Urothelium cell line (cell line): ENCODE measurements around the gene CRIP2.

Experiments
- DNase-seq: peaks from one replicate; pipeline ENCODE4 v3.0.0; 2011; ENCODE audit warnings: low spot score, mixed read lengths
- FAIRE-seq: peaks from 2 replicates; lab custom pipeline; 2011; peaks lifted over from hg19 to GRCh38; lab: Jason Lieb, UNC

The CRIP2 gene

DNA sequence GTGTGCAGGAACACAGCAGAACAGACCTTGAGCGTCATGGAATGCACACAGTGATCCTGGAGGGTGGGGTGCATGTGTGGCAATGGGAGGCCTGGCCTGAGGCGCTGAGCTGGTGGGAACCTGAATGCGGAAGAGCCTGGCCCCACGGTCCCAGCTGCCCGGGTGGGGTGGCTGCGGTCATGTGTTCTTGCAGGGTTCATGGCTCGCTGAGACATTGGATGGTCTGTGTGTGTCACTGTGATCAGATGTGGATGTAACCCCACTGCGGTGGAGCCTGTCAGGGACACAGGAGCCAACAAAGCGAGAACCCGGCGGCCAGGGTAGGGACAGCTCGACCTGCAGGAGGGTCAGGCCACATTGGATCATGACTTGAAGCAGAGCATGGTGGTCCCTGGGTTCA is 31.8 kb upstream of the CRIP2 start:
- FAIRE-seq (no peak), DNase-seq (no peak)

- FAIRE-seq (no peak), DNase-seq (no peak)
Observed at GRCh38 chr14:105444859-105445258, 29.8 kb upstream of the CRIP2 start.

GRCh38 chr14:105445290-105445689 is 29.3 kb upstream of the CRIP2 start:
- no peak for FAIRE-seq
- no peak for DNase-seq

DNA sequence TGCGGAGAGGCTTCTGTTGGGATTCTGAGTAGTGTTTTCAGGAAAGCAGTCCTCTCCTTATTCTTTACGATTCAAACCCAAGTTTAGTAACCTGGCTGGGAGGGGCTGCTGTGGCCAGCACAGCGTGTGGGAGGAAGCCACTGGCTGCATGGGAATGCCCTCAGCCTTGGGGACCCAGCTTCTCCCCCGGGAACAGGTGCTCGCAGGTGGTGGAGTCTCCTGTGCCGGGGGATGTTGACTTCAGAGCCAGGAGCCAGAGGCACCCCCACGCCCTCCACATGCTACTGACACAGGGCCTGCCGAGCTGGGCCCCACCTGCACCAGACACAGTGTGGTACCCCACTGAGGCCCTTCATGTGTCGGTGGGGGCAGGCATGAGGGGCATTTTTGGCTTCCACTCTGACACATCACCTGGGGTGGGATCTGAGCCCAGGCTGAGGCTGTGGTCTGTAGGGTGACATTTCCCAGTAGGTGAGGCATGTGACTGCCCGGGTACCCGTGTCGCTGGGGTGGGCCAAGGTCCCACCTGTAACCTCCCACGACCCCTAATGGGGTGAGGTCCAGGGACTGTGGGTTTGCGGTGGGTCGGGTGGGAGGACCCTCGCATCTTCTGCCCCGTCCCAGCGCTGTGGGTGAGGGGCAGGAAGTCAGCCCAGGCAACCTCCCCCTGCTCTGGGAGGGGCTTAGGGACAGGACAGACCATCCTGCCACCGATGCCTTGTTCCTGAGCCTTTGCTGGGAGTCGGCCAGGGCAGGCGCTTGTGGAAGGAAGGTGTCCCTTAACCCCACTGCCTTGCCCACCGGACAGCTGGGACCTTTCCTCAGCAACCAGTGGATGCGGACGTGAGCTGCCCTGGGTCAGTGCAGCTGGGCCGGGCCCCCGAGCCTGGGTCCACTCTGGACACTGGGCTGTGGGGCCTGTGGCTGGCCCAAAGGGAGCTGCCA is 28.4 kb upstream of the CRIP2 start:
- FAIRE-seq (no peak), DNase-seq (no peak)

GRCh38 chr14:105446971-105447370 is 27.6 kb upstream of the CRIP2 start:
- FAIRE-seq = no peak
- no peak for DNase-seq

DNA sequence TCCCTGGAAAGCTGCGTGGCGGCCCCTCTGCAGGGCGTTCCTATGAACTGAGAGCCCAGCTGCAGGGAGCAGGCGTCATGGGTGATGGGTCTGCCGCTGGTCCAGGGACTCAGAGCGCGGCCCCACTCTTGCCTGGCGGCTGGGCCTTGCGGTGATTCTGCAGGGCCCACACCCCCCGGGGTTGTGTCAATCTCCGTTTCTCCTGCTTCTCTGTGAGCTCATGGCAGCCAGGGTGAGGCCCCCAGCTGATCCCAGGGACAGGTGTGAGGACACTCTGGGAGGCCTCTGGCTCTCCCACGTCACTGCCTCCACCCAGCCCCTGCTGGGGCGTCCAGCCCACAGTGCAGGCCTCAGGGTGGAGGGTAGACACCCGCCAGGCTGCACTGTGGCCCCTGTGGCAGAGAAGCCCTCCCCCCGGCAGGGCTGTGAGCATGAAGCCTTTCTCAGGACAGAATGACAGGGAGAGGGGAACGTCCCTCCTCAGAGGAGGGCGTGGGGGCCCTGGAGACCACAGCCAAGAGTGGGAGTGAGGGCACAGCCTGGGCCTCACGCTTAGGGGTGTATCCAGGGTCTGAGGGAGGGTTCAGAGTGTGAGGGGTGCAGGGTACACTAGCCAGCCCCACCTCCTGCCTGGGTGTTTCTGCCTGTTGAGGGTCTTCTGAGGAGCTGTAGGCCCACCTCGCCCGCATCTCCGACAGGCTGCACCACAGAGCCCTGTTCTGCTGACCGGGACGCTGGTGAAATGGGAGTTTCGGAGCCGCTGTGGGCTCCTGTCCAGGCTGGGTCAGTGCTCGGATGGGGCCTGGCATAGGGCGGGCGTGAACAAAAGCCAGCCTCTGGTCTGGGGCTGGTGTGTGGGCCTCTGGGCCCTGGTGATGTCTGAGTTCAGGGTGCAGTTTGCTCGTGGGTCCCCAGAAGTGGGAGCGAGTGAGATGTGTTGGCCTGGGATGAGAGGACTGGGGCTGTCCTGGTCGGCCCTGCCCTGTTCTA is 26.7 kb upstream of the CRIP2 start:
- no peak for FAIRE-seq
- no peak for DNase-seq

- DNase-seq (peak; percentile 61), FAIRE-seq (no peak)
Observed at GRCh38 chr14:105448706-105449111, 25.9 kb upstream of the CRIP2 start.

DNA sequence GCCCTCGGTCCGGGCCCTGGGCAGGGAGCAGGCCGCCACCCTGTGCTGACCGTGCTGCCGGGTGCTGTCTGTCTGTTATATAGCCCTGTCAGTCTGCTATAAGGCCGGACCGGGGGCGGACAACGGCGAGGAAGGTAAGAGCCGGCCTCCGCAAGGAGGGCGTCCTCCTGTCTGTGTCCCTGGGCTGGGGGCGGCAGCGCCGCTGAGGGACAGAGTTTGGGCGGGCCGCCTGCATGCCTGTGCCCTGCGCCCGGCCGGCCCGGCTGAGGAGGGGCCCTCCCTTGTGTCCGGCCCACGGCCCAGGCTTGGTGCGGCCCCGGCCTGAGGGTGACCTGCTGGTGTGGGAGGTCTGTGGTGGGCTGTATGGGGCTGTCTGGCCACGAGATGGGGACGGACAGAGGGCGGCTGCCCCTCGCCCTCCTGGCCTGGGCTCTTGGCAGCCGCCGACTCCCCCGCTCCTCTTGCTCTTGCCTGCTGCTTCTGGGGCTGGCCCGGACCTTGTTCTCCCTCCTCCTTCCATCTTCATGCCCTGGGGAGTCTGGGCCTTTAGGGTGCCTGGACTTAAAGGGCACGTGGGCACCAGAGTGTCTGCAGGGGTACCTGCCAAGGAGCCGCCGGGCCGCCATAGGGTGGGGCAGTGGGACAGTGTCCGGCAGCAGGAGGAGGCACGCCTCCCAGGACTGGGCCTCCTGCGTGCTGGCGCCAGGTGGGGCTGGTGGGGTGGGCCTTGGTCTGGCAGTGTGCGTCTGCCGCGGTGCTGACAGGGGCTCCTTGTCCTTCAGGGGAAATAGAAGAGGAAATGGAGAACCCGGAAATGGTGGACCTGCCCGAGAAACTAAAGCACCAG is 25.1 kb upstream of the CRIP2 start:
- DNase-seq (no peak), FAIRE-seq (no peak)

DNA sequence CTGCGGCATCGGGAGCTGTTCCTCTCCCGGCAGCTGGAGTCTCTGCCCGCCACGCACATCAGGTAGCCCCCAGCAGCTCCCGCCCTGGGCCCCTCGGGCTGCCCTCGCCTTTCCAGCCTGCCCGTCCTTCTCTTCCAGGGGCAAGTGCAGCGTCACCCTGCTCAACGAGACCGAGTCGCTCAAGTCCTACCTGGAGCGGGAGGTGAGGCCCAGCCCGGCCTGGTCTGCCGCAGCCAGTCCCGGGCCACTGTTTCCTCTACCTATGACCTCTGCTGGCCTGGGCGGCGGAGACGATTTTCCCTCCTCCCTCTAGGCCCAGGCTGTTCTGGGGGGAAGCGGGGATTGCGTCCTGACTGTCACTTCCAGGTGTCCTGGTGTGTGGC is 24.5 kb upstream of the CRIP2 start:
- FAIRE-seq (no peak), DNase-seq (no peak)

- FAIRE-seq = no peak
- no peak for DNase-seq
Observed at GRCh38 chr14:105450864-105451720, 23.5 kb upstream of the CRIP2 start.

DNA sequence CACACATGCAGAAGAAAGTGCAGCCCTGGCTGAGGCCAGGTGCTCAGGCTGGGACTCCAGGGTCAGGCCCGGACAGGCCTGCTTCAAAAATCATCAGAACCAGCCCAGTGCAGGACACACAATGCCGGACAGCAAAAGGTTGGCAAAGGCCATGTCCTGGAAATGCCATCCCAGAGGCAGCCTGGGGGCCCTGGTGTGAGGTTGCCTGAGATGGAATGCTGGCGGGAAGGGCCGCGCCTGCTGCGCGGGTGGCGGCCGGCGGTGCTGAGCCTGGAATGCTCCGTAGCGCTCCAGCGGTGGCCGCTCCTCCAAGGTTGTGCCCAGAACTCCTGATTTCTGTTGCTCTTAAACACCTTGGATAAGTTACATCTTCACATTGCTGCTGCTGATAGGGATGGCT is 21.7 kb upstream of the CRIP2 start:
- no peak for FAIRE-seq

DNA sequence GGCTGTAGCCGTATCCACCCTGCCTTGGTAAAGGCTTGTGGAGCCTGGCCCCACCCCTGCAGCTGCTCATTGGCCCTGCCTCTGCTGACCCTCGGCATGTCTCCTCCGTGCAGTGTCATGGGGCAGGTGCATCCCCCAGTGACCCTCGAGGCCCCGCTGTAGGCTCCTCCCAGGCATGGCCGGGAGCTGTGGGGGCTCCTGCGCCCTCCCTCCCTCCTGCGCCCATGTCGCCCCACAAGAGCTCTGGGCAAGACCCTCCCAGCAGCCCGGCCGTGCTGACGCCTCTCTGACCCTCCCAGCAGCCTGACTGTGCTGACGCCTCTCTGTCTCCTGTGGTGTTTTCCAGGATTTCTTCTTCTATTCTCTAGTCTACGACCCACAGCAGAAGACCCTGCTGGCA is 20.8 kb upstream of the CRIP2 start:
- no peak for FAIRE-seq

More for the DNA sequence above, 21.7 kb upstream of the CRIP2 start:
- DNase-seq = no peak

GRCh38 chr14:105455086-105455640 is 19.5 kb upstream of the CRIP2 start:
- FAIRE-seq (no peak), DNase-seq (no peak)

More for the DNA sequence above, 20.8 kb upstream of the CRIP2 start:
- no peak for DNase-seq

DNA sequence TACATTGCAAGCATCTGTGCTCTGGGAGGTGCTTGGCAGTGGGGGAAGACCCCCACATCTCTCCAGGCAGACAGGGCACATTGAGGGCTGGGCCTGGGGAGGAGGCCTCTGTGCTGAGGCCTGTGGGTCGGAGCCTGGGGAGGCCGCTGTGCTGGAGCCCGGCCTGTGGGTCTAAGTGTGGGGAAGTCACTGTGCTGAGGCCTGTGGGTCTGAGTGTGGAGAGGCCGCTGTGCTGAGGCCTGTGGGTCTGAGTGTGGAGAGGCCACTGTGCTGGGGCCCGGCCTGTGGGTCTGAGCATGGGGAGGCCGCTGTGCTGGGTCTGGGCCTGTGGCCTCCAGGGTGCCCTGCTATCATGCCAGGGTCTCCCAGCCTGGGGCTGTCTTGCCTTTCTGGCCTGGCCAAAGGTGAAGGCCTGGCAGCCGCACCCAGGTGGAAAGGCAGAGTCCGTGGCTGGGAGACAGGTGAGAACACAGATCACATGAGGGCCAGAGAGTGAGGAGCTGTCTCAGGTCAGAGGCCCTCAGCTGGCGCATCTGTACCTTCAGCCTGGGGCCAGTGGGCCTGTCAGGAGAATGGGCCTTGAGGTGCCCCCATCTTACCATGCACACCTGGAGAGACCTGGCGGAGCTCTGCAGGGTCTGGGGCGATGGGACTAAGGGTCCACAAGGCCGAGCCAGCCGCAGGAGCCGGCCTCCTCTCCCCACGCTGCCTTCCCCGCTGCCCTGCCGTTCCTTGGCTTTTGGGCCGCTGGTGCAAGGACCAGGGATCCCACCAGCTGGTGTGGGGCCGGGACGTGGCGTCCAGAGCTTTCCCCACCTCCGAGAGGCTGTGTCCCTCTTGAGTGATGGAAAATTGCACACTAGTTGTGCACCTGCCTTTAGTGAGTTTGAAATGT is 18.6 kb upstream of the CRIP2 start:
- DNase-seq (no peak), FAIRE-seq (no peak)

DNA sequence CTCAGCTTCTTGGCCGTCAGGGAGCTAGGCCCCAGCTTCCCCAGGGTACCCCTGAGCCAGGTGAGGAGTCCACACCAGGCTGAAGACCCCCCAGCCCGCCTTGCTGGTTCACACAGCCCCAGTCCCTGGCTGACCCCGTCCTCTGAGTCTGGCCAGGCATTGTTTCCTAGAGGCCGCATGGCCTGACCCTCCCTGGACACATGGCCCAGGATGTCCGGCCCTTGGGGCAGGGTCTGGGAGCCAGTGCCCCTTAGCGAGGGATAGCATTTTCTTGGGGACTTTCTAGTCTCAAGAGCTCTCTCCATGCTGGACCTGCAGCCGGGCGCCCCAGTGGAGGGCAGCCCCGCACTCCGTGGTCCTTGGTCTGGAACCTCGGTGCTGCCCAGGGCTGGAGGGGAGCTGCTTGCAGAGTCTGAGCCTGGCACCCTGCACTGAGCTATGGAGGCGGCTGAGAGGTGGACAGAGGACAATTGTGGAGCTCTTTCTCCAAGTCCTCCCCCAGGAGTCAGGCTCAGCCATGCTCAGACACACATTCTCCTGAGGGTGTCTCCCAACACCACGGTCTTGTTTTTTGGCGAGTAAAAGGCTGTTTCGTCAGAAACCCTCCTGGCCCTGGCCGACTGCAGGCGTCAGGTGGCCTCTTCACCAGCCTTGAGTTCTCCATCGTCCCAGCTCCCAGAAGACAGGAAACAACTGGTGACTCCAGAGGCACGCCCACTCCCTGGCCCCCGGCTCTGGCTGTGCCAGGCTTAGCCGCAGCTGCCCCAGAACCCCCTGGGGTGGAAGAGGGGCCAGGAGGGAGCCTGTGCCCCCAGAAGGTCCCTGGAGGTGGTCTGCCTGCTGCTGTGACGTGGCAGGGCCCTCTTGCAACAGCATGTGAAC is 17.6 kb upstream of the CRIP2 start:
- DNase-seq (no peak), FAIRE-seq (no peak)

DNA sequence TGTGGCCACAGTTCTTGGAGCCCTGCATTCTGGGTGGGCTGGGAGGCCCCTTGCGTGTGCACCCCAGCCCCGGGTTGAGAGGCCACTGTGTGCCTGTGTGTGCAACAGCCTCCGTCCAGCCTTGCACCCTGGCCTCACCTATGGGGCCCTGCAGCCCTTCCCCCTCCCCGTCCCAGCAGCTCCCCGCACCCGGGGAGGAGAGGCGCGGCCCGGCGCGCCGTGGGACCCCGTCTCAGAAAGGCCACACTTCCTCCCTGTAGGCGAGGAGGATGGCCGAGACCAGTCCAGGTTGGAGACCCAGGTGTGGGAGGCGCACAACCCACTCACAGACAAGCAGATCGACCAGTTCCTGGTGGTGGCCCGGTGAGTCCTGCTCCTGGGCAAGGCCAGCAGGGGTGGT is 16.6 kb upstream of the CRIP2 start:
- DNase-seq (no peak), FAIRE-seq (no peak)

DNA sequence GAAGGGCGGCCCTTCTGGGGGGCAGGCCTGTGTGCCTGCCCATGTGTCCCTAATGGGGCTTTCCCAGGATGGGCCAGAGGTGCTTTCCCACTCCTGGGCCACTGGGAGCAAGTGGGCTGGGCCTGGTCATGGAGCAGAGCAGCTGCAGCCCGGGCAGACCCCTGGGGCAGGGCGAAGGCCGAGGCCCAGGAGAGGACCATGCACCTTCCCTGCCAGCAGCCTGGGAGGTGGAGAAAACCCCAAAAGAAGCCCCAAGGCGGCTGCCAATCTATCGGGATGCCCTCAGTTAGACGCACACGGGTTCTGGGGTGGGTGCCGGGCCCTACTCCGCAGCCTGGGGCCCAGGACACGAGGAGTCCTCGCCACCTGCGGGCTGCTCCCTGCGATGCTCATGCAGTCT is 16.1 kb upstream of the CRIP2 start:
- no peak for DNase-seq
- no peak for FAIRE-seq
